HG02798 (cell line): ENCODE data around the gene BTF3L4.
A peak's percentile ranks its signal among the peaks of the same experiment; 100 is the strongest.

Experiments
- ATAC-seq: cut with Tn5 transposase; IDR thresholded peaks from one replicate; pipeline ENCODE4 v1.9.1; 2021; ENCODE audit warnings: mild to moderate bottlenecking; ENCODE audit not compliant: unreplicated experiment, poor library complexity

BTF3L4 gene

GRCh38 chr1:52119301-52120079 is 63.4 kb downstream of the BTF3L4 start:
- no peak for ATAC-seq

- no peak for ATAC-seq
Measured at GRCh38 chr1:52122384-52122783, 66.3 kb downstream of the BTF3L4 start.

- ATAC-seq = no peak
Measured at GRCh38 chr1:52123622-52124021, 67.5 kb downstream of the BTF3L4 start.

- ATAC-seq = no peak
Measured at GRCh38 chr1:52125736-52126359, 69.8 kb downstream of the BTF3L4 start.

- ATAC-seq = no peak
Measured at GRCh38 chr1:52127181-52128180, 71.4 kb downstream of the BTF3L4 start.

- ATAC-seq = peak; percentile 43
Measured at GRCh38 chr1:52139817-52140540, 83.9 kb downstream of the BTF3L4 start.
